GM12878 (cell line): ENCODE results near the gene CENPF. TPM values are rescaled to one million over a fixed set of nuclear protein-coding genes. Genes with fewer than 3 reads are reported as not detected.

Experiments used
- ATAC-seq: fragments of 200-7000 bp; cut with Tn5 transposase; 3 replicates; pipeline ENCODE4 v1.9.1; 2020; ENCODE audit warnings: mild to moderate bottlenecking, moderate library complexity
- BruUV-seq: library from RNA; stranded (reverse); fragments of 400-500 nt; replicated peaks from 2 replicates; lab custom pipeline; 2021; lab: Mats Ljungman, UMichigan
- CTCF ChIA-PET: fragments of 300-600 bp; sonication (Branson Sonifier 250); formaldehyde crosslinking; extraction: SDS; loops from one replicate; lab custom pipeline; 2021; ENCODE audit warnings: inconsistent platforms; lab: Yijun Ruan, JAX
- POLR2A ChIA-PET: fragments of 350-600 bp; formaldehyde crosslinking; extraction: SDS; loops from one replicate; lab custom pipeline; 2021; ENCODE audit warnings: inconsistent platforms; lab: Charles Lee
- RAD21 ChIA-PET: fragments of 300-600 bp; sonication (Branson Sonifier 250); formaldehyde crosslinking; loops from one replicate; lab custom pipeline; 2023; ENCODE audit warnings: antibody characterized with exemption; ENCODE audit not compliant: unreplicated experiment; lab: Charles Lee
- SMC1A ChIA-PET: fragments of 300-600 bp; sonication (Branson Sonifier 250); formaldehyde crosslinking; loops from one replicate; lab custom pipeline; 2023; ENCODE audit not compliant: unreplicated experiment, uncharacterized antibody; lab: Charles Lee
- DNase-seq: peaks from one replicate; pipeline ENCODE4 v3.0.0-alpha.2; 2011; ENCODE audit warnings: low read depth, low spot score
- FAIRE-seq: peaks from 3 replicates; lab custom pipeline; 2011; peaks lifted over from hg19 to GRCh38; lab: Jason Lieb, UNC
- H2AFZ ChIP-seq: 2 replicates; pipeline ENCODE4 v1.6.0; 2011; ENCODE audit warnings: low read depth, low read length, control low read depth; ENCODE audit not compliant: control insufficient read depth
- H3K27ac ChIP-seq: 2 replicates; pipeline ENCODE4 v1.5.1; 2011; ENCODE audit warnings: control low read depth; ENCODE audit not compliant: control insufficient read depth, insufficient read depth
- H3K27me3 ChIP-seq, 2 experiments: replicated peaks in 1 of 2; 2 replicates each; pipeline versions ENCODE4 v1.6.0 to v1.6.1; 2011; ENCODE audit warnings: low read length in 1 of 2; ENCODE audit not compliant: control insufficient read depth in 2 of 2, insufficient read depth in 2 of 2
- H3K36me3 ChIP-seq, 2 experiments: 2 replicates each; pipeline ENCODE4 v1.5.1; 2011; ENCODE audit warnings: low read length in 1 of 2; ENCODE audit not compliant: control insufficient read depth in 2 of 2, insufficient read depth in 2 of 2
- H3K4me1 ChIP-seq: 2 replicates; pipeline ENCODE4 v1.6.1; 2011; ENCODE audit warnings: mild to moderate bottlenecking, low read length, moderate library complexity, mixed read lengths; ENCODE audit not compliant: control insufficient read depth, insufficient read depth
- H3K4me2 ChIP-seq: 2 replicates; pipeline ENCODE4 v1.6.0; 2011; ENCODE audit warnings: control low read depth; ENCODE audit not compliant: control insufficient read depth, insufficient read depth
- H3K4me3 ChIP-seq: fragments of 200-600 bp; sonication (generic); 2 replicates; pipeline ENCODE4 v1.5.1; 2016
- H3K79me2 ChIP-seq: 2 replicates; pipeline ENCODE4 v1.6.0; 2011; ENCODE audit warnings: low read length; ENCODE audit not compliant: control insufficient read depth, insufficient read depth
- H3K9ac ChIP-seq: 2 replicates; pipeline ENCODE4 v1.8.0; 2011; ENCODE audit warnings: low read length, control low read depth, mixed read lengths; ENCODE audit not compliant: control insufficient read depth, insufficient read depth
- H3K9me3 ChIP-seq: replicated peaks from 3 replicates; pipeline ENCODE4 v1.5.1; 2011; ENCODE audit warnings: mild to moderate bottlenecking, low read length; ENCODE audit not compliant: control insufficient read depth, insufficient read depth
- H4K20me1 ChIP-seq: 2 replicates; pipeline ENCODE4 v1.6.0; 2011; ENCODE audit not compliant: control insufficient read depth, insufficient read depth
- ATF2 ChIP-seq: IDR thresholded peaks from 2 replicates; pipeline ENCODE4 v1.6.1; 2012; ENCODE audit warnings: low read length, inconsistent platforms
- IKZF1 ChIP-seq: fragments of 450-650 bp; conservative IDR thresholded peaks from 2 replicates; pipeline ENCODE4 v1.6.1; 2017; ENCODE audit warnings: antibody characterized with exemption, mild to moderate bottlenecking
- MTA2 ChIP-seq: fragments of 450-650 bp; IDR thresholded peaks from 2 replicates; pipeline ENCODE4 v1.6.1; 2016; ENCODE audit warnings: low read depth, mild to moderate bottlenecking, moderate library complexity
- PKNOX1 ChIP-seq: fragments of 450-650 bp; IDR thresholded peaks from 2 replicates; pipeline ENCODE4 v1.6.1; 2016; ENCODE audit warnings: mild to moderate bottlenecking
- RB1 ChIP-seq: fragments of 450-650 bp; formaldehyde crosslinking; IDR thresholded peaks from 2 replicates; pipeline ENCODE4 v1.6.1; 2017; ENCODE audit warnings: mild to moderate bottlenecking, borderline replicate concordance
- STAT1 ChIP-seq: fragments of 450-650 bp; conservative IDR thresholded peaks from 2 replicates; pipeline ENCODE4 v1.6.1; 2014; ENCODE audit warnings: antibody characterized with exemption, mild to moderate bottlenecking
- YY1 ChIP-seq: IDR thresholded peaks from 2 replicates; pipeline ENCODE4 v1.6.1; 2011; ENCODE audit warnings: low read depth, mild to moderate bottlenecking, low read length
- ZNF217 ChIP-seq: fragments of 450-650 bp; IDR thresholded peaks from 2 replicates; pipeline ENCODE4 v1.6.1; 2017; ENCODE audit warnings: antibody characterized with exemption, mild to moderate bottlenecking
- ZNF274 ChIP-seq: IDR thresholded peaks from one replicate; pipeline ENCODE4 v1.8.0; 2011; ENCODE audit not compliant: insufficient read length, insufficient read depth
- WGBS: methylation state at CpG from one replicate; pipeline ENCODE4 v1.1.6; 2016; ENCODE audit warnings: low lambda C conversion rate; ENCODE audit not compliant: insufficient replicate concordance, insufficient coverage; ENCODE audit errors: missing lambda C conversion rate; 5-methylcytosine and 5-hydroxymethylcytosine counted together
- in situ Hi-C: fragments of 300-500 bp; cut with MboI; formaldehyde crosslinking; loops from 9 replicates; pipeline ENCODE4 v1.14.3; 2018; ENCODE audit warnings: mixed read lengths
- intact Hi-C: fragments of 100-400 bp; cut with micrococcal nuclease; formaldehyde crosslinking; loops from one replicate; pipeline ENCODE4 v1.14.2; 2022; ENCODE audit not compliant: unreplicated experiment
- polyA plus RNA-seq, 11 experiments: library from polyadenylated mRNA; depleted of rRNA in 4 of 11; unstranded in 6 of 11; stranded (reverse) in 5 of 11; fragments of >200 nt; fragmentation: Nextera tagmentation in 4 of 11; fragmentation: Illumina TruSeq in 1 of 11; extraction: Ambion mirVana in 4 of 11; extraction: Trizol in 1 of 11; gene quantifications; 1 replicate in 1 of 11; 2 replicates in 10 of 11; pipeline versions ENCODE4 v1.2.1 to v1.2.3, GENCODE V29; 2011 to 2016; ENCODE audit warnings: inconsistent platforms in 2 of 11, missing spikeins in 2 of 11, low read depth in 1 of 11
- total RNA-seq, 4 experiments: library from RNA; depleted of rRNA in 3 of 4; stranded (reverse); fragments of >200 nt in 3 of 4; fragmentation: Illumina TruSeq in 1 of 4; extraction: Trizol in 1 of 4; gene quantifications; 2 replicates each; pipeline versions ENCODE4 v1.2.1 to v1.2.3, GENCODE V29; 2013 to 2021

CENPF gene
- total and polyA plus RNA-seq, 10 of the 15 experiments (the other 5 are each of a cell fraction or from before 2014, with no cell fraction given), result 26.0 to 132 (median 70.5) TPM

- Histone ChIP-seq H3K4me3 (no peak overlapping the region), H3K4me1 (no peaks in the 10 kb centered on the region), H3K27ac (no peak overlapping the region), H3K4me2 (no peak overlapping the region), H3K27me3 (no peaks in the 10 kb centered on the region), H2AFZ (no peak overlapping the region), H3K79me2 (no peaks in the 10 kb centered on the region), H3K9ac (no peak overlapping the region), H4K20me1 (no peaks in the 10 kb centered on the region), H3K9me3 (no peaks in the 10 kb centered on the region), H3K36me3 (no peaks in the 10 kb centered on the region)
- in situ Hi-C loops (no loop called here), intact Hi-C loops (no loop called here)
- ChIA-PET CTCF (interaction anchor here (0.8 to 3.8 kb wide), 7 partner anchors 10 to 235 kb away, joined by 3 to 17 read pairs (median 6); no protein-coding TSS in a partner anchor), RAD21 (interaction anchor here (0.7 to 4.5 kb wide), 8 partner anchors 13 to 232 kb away, joined by 3 to 33 read pairs (median 6); partner anchors contain the start of gene PTPN14), POLR2A (interaction anchor here (1.2 to 1.3 kb wide), 2 partner anchors 11 to 41 kb away, joined by 3 to 6 read pairs; no protein-coding TSS in a partner anchor), SMC1A (interaction anchor here (1.3 to 6.4 kb wide), 6 partner anchors 12 to 41 kb away, joined by 3 to 64 read pairs (median 24); partner anchors contain the start of gene PTPN14)
- DNase-seq (no peak), ATAC-seq (no peak), FAIRE-seq (no peak)
- WGBS, result 6% methylated on average over 2 of the region's 2 CpGs
- BruUV-seq, result no TSS peak
- TF ChIP-seq IKZF1, result no peak
- no peak for TF ChIP-seq RB1
- TF ChIP-seq STAT1, result no peak
- TF ChIP-seq ZNF274, result no peak
Measured at GRCh38 chr1:214567481-214567980, 35.5 kb upstream of the CENPF start.

GRCh38 chr1:214568328-214568727, 34.7 kb upstream of the CENPF start:
- ATAC-seq (no peak), FAIRE-seq (no peak), DNase-seq (no peak)
- BruUV-seq, result no TSS peak
- SMC1A ChIA-PET, result interaction anchor here (1.5 to 6.4 kb wide), 5 partner anchors 13 to 42 kb away, joined by 6 to 64 read pairs (median 26); partner anchors contain the start of gene PTPN14
- Histone ChIP-seq H3K36me3 (no peaks in the 10 kb centered on the region), H3K79me2 (no peaks in the 10 kb centered on the region), H3K4me2 (no peak overlapping the region), H2AFZ (no peak overlapping the region), H3K4me3 (no peak overlapping the region), H3K27ac (no peak overlapping the region), H3K9me3 (no peaks in the 10 kb centered on the region), H3K9ac (no peak overlapping the region), H3K4me1 (no peaks in the 10 kb centered on the region), H4K20me1 (no peaks in the 10 kb centered on the region), H3K27me3 (no peaks in the 10 kb centered on the region)
- RAD21 ChIA-PET, result interaction anchor here (1.1 to 4.5 kb wide), 8 partner anchors 14 to 232 kb away, joined by 3 to 33 read pairs (median 6); no protein-coding TSS in a partner anchor
- CTCF ChIA-PET, result interaction anchor here (1.2 to 3.8 kb wide), 5 partner anchors 13 to 236 kb away, joined by 3 to 17 read pairs (median 6); no protein-coding TSS in a partner anchor
- POLR2A ChIA-PET, result interaction anchor here (0.8 to 1.2 kb wide), 2 partner anchors 12 to 42 kb away, joined by 3 to 4 read pairs; no protein-coding TSS in a partner anchor
- intact Hi-C loops (no loop called here), in situ Hi-C loops (no loop called here)
- WGBS, result 45% methylated on average over 4 of the region's 4 CpGs
- TF ChIP-seq ZNF217 (no peak), PKNOX1 (no peak), MTA2 (no peak), ATF2 (no peak), YY1 (no peak), ZNF274 (no peak)
